Smooth muscle cell of the brain vasculature (primary cell): ENCODE results near the gene MMP11.

Experiments
- DNase-seq: peaks from one replicate; pipeline ENCODE4 v3.0.0-alpha.2; 2012; ENCODE audit warnings: low read depth, low spot score

MMP11 gene

GRCh38 chr22:23780146-23780748, 7.6 kb downstream of the MMP11 start:
- DNase-seq: no peak

- DNase-seq: no peak
Observed at GRCh38 chr22:23781065-23781464, 8.4 kb downstream of the MMP11 start.

- no peak for DNase-seq
Observed at GRCh38 chr22:23781511-23782183, 9.0 kb downstream of the MMP11 start.

GRCh38 chr22:23782252-23782651, 9.6 kb downstream of the MMP11 start:
- no peak for DNase-seq

GRCh38 chr22:23782703-23783102, 10.1 kb downstream of the MMP11 start:
- no peak for DNase-seq

GRCh38 chr22:23783265-23784150, 10.9 kb downstream of the MMP11 start:
- no peak for DNase-seq

- DNase-seq: no peak
Observed at GRCh38 chr22:23784215-23784732, 11.6 kb downstream of the MMP11 start.

- no peak for DNase-seq
Observed at GRCh38 chr22:23786261-23786710, 13.6 kb downstream of the MMP11 start.

GRCh38 chr22:23786752-23787599, 14.3 kb downstream of the MMP11 start, which contains the start of gene SMARCB1:
Gene SMARCB1, plus strand, starts transcription at chr22:23786966. Its CDS starts 204 bp downstream, at chr22:23787170.
- DNase-seq: peak; percentile 79

- DNase-seq: no peak
Observed at GRCh38 chr22:23787600-23787896, 14.9 kb downstream of the MMP11 start.

- DNase-seq: no peak
Observed at GRCh38 chr22:23787910-23788309, 15.3 kb downstream of the MMP11 start.

GRCh38 chr22:23789121-23789520, 16.5 kb downstream of the MMP11 start:
- DNase-seq: no peak

GRCh38 chr22:23789638-23790037, 17.0 kb downstream of the MMP11 start:
- no peak for DNase-seq

GRCh38 chr22:23790819-23791737, 18.4 kb downstream of the MMP11 start:
- no peak for DNase-seq

GRCh38 chr22:23791738-23792645, 19.3 kb downstream of the MMP11 start:
- no peak for DNase-seq

- no peak for DNase-seq
Observed at GRCh38 chr22:23793326-23793725, 20.7 kb downstream of the MMP11 start.

GRCh38 chr22:23796461-23796860, 23.8 kb downstream of the MMP11 start:
- DNase-seq: no peak

- DNase-seq: no peak
Observed at GRCh38 chr22:23800297-23801237, 27.9 kb downstream of the MMP11 start.
